Esophagus (tissue), 2 donors: ENCODE measurements around the gene FASLG. TPM values are rescaled to one million over a fixed set of nuclear protein-coding genes. Genes with fewer than 3 reads are reported as not detected.
"Not testable (repeated sequence)": the region's sequence is repeated elsewhere in the genome, so short reads cannot be mapped to it uniquely, and the experiment has no call there.

ENCODE experiments used
- H3K27ac ChIP-seq, 2 donors: one replicate each; pipeline ENCODE4 v1.5.1; 2013; ENCODE audit warnings: low read depth in 2 of 2, mild to moderate bottlenecking in 2 of 2, inconsistent platforms in 1 of 2, low read length in 1 of 2, moderate library complexity in 1 of 2
- H3K27me3 ChIP-seq, 2 donors: one replicate each; pipeline ENCODE4 v1.6.1; 2013; ENCODE audit warnings: low read length in 2 of 2, control low read depth in 1 of 2, mild to moderate bottlenecking in 1 of 2; ENCODE audit not compliant: insufficient read depth in 2 of 2, control insufficient read depth in 1 of 2
- H3K36me3 ChIP-seq, 2 donors: one replicate each; pipeline ENCODE4 v1.6.1; 2013; ENCODE audit warnings: low read length in 1 of 2; ENCODE audit not compliant: control insufficient read depth in 2 of 2, insufficient read depth in 2 of 2
- H3K4me1 ChIP-seq, 2 donors: one replicate each; pipeline ENCODE4 v1.6.1; 2013; ENCODE audit warnings: low read length in 1 of 2; ENCODE audit not compliant: control insufficient read depth in 2 of 2, insufficient read depth in 2 of 2
- H3K4me3 ChIP-seq, 2 donors: one replicate each; pipeline ENCODE4 v1.5.1; 2013; ENCODE audit warnings: low read length in 2 of 2, mild to moderate bottlenecking in 2 of 2, low read depth in 1 of 2, moderate library complexity in 1 of 2
- H3K9me3 ChIP-seq, 2 donors: one replicate each; pipeline ENCODE4 v1.6.1; 2013; ENCODE audit warnings: mild to moderate bottlenecking in 2 of 2, low read depth in 1 of 2, low read length in 1 of 2, moderate library complexity in 1 of 2; ENCODE audit not compliant: control insufficient read depth in 2 of 2, insufficient read depth in 1 of 2
- WGBS, 2 donors: extraction: QIAGEN DNeasy Blood & Tissue Kit; methylation state at CpG; one replicate each; pipeline ENCODE4 v1.1.7; 2013; 5-methylcytosine and 5-hydroxymethylcytosine counted together
- polyA plus RNA-seq, 2 donors: library from polyadenylated mRNA; stranded (reverse); fragments of 200-250 nt; gene quantifications; one replicate each; pipeline ENCODE4 v1.2.3, GENCODE V29; 2013
- donor health status: healthy with polysubstance abuse.
- donor health status: Bipolar disorder and iron deficiency.

The FASLG gene
- under 1 TPM; 0.19 to 0.28 TPM for polyA plus RNA-seq

- H3K27ac ChIP-seq: peak within 1 kb of the TSS; percentile 42 to 59
- no peaks in the 10 kb centered on the region for H3K27me3 ChIP-seq
- 78 to 86% methylated on average over 7 to 11 of the region's 11 CpGs for WGBS, 2 donors
- H3K9me3 ChIP-seq: no peaks in the 10 kb centered on the region
- H3K36me3 ChIP-seq: no peaks in the 10 kb centered on the region
- peak within 1 kb of the TSS in 1 of 2 donors; percentile 14 for H3K4me3 ChIP-seq
- no peaks in the 10 kb centered on the region for H3K4me1 ChIP-seq
These were observed at the start of gene FASLG for GRCh38 chr1:172658871-172659453. Gene FASLG, plus strand, starts transcription at chr1:172659103. Its CDS starts 99 bp downstream, at chr1:172659202.

DNA sequence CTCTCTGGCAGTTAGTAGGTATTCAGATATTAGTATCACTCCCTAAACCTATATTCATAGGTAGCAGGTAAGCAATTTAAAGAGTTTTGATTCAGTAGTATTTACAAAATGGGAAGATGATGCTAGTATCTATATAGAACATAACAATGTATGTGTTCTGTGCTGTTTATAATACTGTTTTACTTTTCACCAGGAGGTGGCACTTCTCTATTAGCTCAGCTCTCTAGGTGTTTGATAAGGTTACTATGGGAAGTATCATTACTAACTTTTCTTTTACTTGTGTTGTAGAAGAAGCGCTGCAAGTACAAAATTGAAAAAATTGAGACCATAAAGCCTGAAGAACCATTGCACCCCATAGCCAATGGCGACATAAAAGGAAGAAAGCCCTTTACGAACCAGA lies 49.4 kb upstream of the FASLG start:
- no peaks in the 10 kb centered on the region for H3K4me1 ChIP-seq
- H3K27ac ChIP-seq: no peak overlapping the region
- H3K4me3 ChIP-seq: no peak overlapping the region
- no peaks in the 10 kb centered on the region for H3K27me3 ChIP-seq
- H3K36me3 ChIP-seq: no peaks in the 10 kb centered on the region
- WGBS, 2 donors: 91 to 98% methylated on average over 3 of the region's 3 CpGs
- no peaks in the 10 kb centered on the region for H3K9me3 ChIP-seq

GRCh38 chr1:172612478-172612877 lies 46.4 kb upstream of the FASLG start:
- Histone ChIP-seq H3K27ac (no peak overlapping the region), H3K4me1 (no peaks in the 10 kb centered on the region), H3K9me3 (no peaks in the 10 kb centered on the region), H3K27me3 (no peaks in the 10 kb centered on the region), H3K36me3 (no peaks in the 10 kb centered on the region), H3K4me3 (no peak overlapping the region)
- WGBS, 2 donors: 92 to 99% methylated on average over 2 of the region's 2 CpGs

DNA sequence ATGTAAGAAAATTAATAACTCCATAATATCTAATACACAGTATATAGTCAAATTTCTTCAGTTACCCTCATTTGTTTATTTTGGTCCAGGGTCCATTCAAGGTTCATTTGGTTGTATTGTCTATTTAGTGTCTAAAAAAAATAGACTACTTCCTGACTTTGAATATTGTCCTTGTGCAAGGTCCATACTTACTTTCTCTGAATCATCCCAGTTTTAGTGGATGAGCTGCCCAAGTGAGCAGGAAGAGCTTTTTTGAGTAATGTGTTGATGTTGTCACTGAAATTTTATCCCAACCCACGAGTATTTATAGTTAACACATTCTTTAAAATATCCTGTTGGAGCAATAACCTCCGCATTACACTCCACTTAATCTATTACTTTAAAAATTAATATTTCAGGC lies 45.6 kb upstream of the FASLG start:
- Histone ChIP-seq H3K27me3 (no peaks in the 10 kb centered on the region), H3K27ac (no peak overlapping the region), H3K4me1 (no peaks in the 10 kb centered on the region), H3K4me3 (no peak overlapping the region), H3K36me3 (no peaks in the 10 kb centered on the region), H3K9me3 (no peaks in the 10 kb centered on the region)
- 87 to 96% methylated on average over 2 of the region's 2 CpGs for WGBS, 2 donors

GRCh38 chr1:172616195-172616594 lies 42.7 kb upstream of the FASLG start:
- Histone ChIP-seq H3K27me3 (no peaks in the 10 kb centered on the region), H3K27ac (no peak overlapping the region), H3K4me1 (no peaks in the 10 kb centered on the region), H3K9me3 (peaks cover 3% of the 10 kb centered on the region in 2 donors), H3K4me3 (no peak overlapping the region), H3K36me3 (no peaks in the 10 kb centered on the region)
- WGBS, 2 donors: 63 to 67% methylated on average over 1 of the region's 1 CpG

- WGBS, 2 donors: 66 to 68% methylated on average over 3 of the region's 3 CpGs
- Histone ChIP-seq H3K36me3 (no peaks in the 10 kb centered on the region), H3K4me3 (no peak overlapping the region), H3K27me3 (no peaks in the 10 kb centered on the region), H3K4me1 (no peaks in the 10 kb centered on the region), H3K9me3 (peaks cover 3% of the 10 kb centered on the region in 2 donors), H3K27ac (no peak overlapping the region)
These were observed 42.3 kb upstream of the FASLG start for GRCh38 chr1:172616636-172617035.

GRCh38 chr1:172620603-172621002 lies 38.3 kb upstream of the FASLG start:
- H3K27ac ChIP-seq, H3K36me3 ChIP-seq, H3K27me3 ChIP-seq, H3K4me3 ChIP-seq, H3K4me1 ChIP-seq, H3K9me3 ChIP-seq: not testable (repeated sequence)
- whole genome bisulfite sequencing, 2 donors: 91 to 93% methylated on average over 9 of the region's 9 CpGs

DNA sequence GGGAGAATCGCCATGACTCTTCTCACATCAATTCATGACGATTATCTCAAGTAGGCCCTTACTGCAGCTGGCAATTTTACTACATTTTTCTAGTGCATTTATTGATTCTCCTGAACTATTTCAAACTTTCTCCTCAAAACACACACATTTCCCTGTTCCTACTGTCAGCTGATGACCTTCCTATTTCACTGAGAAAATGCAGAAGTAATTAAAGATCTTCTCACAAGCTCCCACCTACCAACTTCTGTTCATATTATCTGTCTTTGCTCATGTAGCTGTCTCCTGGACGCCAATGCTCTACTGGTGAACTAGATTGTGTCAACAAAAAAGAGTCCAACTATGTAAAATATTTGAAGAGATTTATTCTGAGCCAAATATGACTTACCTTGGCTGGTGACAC lies 36.4 kb upstream of the FASLG start:
- H3K4me1 ChIP-seq: no peaks in the 10 kb centered on the region
- H3K9me3 ChIP-seq: peaks cover 3% of the 10 kb centered on the region in 2 donors
- H3K4me3 ChIP-seq: no peak overlapping the region
- H3K27ac ChIP-seq: no peak overlapping the region
- H3K27me3 ChIP-seq: no peaks in the 10 kb centered on the region
- 83 to 85% methylated on average over 3 of the region's 3 CpGs for WGBS, 2 donors
- no peaks in the 10 kb centered on the region for H3K36me3 ChIP-seq

DNA sequence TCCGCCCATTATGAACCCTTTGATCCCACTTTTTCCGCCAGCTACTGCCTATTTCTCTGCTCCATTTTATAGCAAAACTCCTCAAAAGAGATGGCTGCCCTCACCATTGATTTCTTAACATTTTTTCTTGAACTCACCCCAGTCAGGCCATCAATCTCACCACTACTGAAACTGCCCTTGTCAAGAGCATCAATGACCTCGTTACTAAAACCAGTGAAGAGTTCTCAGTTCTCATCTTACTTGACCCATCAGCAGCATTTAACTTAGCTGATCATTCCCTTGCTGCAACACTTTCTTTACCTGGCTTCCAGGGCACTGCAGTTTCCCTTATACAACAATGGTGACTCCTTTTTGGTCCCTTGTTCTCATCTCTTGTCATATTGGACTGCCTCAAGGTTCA lies 35.2 kb upstream of the FASLG start:
- H3K27me3 ChIP-seq: no peaks in the 10 kb centered on the region
- WGBS, 2 donors: 86% methylated on average over 3 of the region's 3 CpGs
- peaks cover 3% of the 10 kb centered on the region in 2 donors for H3K9me3 ChIP-seq
- H3K36me3 ChIP-seq: no peaks in the 10 kb centered on the region
- no peak overlapping the region for H3K4me3 ChIP-seq
- H3K27ac ChIP-seq: no peak overlapping the region
- H3K4me1 ChIP-seq: no peaks in the 10 kb centered on the region

GRCh38 chr1:172626845-172627244 lies 32.1 kb upstream of the FASLG start:
- Histone ChIP-seq H3K4me1 (no peaks in the 10 kb centered on the region), H3K27ac (no peak overlapping the region), H3K36me3 (no peaks in the 10 kb centered on the region), H3K9me3 (peaks cover 0 to 3% of the 10 kb centered on the region in 2 donors), H3K27me3 (no peaks in the 10 kb centered on the region), H3K4me3 (no peak overlapping the region)
- 65 to 80% methylated on average over 3 of the region's 3 CpGs for WGBS, 2 donors
